Activated CD4-positive, alpha-beta T cell treated with anti-CD3 and anti-CD28 coated beads, Interleukin-2, amount 10 ng/mL, durations not matched to agents 24 days and 14 days (primary cell): ENCODE measurements around the gene RIMKLA. TPM values are rescaled to one million over a fixed set of nuclear protein-coding genes. Genes with fewer than 3 reads are reported as not detected.

Source experiments
- DNase-seq: peaks from one replicate; pipeline ENCODE4 v3.0.0; 2022
- H3K27ac Mint-ChIP-seq: one replicate; pipeline ENCODE4 v1.8.0; 2022; ENCODE audit warnings: mild to moderate bottlenecking, mixed read lengths
- H3K27me3 Mint-ChIP-seq: one replicate; pipeline ENCODE4 v1.8.0; 2022; ENCODE audit warnings: mixed read lengths
- H3K36me3 Mint-ChIP-seq: one replicate; pipeline ENCODE4 v1.8.0; 2022; ENCODE audit warnings: low read depth, mild to moderate bottlenecking, mixed read lengths
- H3K4me1 Mint-ChIP-seq: one replicate; pipeline ENCODE4 v1.8.0; 2021; ENCODE audit warnings: mixed read lengths
- H3K4me3 Mint-ChIP-seq: one replicate; pipeline ENCODE4 v1.8.0; 2022; ENCODE audit warnings: mild to moderate bottlenecking, moderate library complexity, mixed read lengths
- H3K9me3 Mint-ChIP-seq: one replicate; pipeline ENCODE4 v1.8.0; 2021; ENCODE audit warnings: mixed read lengths
- intact Hi-C: fragments of 100-400 bp; cut with micrococcal nuclease; formaldehyde crosslinking; loops from one replicate; pipeline ENCODE4 v1.15.1; 2023
- total RNA-seq: library from RNA; stranded (reverse); gene quantifications from 2 replicates; pipeline ENCODE4 v1.2.3, GENCODE V29; 2022

The RIMKLA gene, protein sequence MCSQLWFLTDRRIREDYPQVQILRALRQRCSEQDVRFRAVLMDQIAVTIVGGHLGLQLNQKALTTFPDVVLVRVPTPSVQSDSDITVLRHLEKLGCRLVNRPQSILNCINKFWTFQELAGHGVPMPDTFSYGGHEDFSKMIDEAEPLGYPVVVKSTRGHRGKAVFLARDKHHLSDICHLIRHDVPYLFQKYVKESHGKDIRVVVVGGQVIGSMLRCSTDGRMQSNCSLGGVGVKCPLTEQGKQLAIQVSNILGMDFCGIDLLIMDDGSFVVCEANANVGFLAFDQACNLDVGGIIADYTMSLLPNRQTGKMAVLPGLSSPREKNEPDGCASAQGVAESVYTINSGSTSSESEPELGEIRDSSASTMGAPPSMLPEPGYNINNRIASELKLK
- 5.0 and 5.5 TPM in 2 replicates for total RNA-seq

DNA sequence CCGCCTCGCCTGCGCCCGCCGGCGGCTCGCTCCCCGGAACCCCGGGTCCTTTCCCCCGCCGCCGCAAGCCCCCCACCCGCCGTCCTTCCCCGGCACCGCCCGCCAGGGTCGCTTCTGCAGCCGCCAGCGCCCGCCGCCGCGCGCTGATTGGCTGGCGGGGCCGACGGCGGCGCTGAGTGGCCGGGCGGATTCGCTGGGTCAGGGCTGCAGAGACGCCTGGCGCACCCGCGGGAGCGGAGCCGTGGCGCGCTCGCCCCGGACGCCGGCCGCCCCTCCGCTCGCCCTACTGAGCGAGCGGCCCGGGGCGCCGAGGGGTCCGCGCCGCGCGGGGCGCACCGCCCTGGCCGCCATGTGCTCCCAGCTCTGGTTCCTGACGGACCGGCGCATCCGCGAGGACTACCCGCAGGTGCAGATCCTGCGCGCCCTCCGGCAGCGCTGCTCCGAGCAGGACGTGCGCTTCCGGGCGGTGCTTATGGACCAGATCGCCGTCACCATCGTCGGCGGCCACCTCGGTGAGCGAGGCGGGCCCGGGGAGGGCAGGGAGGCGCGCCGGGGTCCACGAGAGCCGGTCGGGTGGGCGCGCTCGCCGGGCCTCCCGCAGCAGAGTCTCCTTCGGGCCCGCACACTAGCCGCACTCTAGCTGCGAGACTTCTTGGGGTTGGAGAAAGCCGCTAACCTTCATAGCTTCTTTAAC lies at the start of gene RIMKLA:
Gene RIMKLA, plus strand, starts transcription at position 207 of the 694 bp plus-strand sequence. Its CDS starts 143 bp downstream, at position 350.
- Mint-ChIP-seq H3K36me3 (no peaks in the 10 kb centered on the region), H3K27ac (peak within 1 kb of the TSS; percentile 48), H3K27me3 (peaks cover 39% of the 10 kb centered on the region), H3K4me1 (peaks cover 8% of the 10 kb centered on the region), H3K9me3 (no peaks in the 10 kb centered on the region), H3K4me3 (peak within 1 kb of the TSS; percentile 81)
- peak; percentile 86 for DNase-seq
- intact Hi-C loops, result loop anchor here (2.0 to 5.0 kb wide), 2 partner anchors 46 to 82 kb away; partner anchors contain the start of genes CCDC30 and FOXJ3

DNA sequence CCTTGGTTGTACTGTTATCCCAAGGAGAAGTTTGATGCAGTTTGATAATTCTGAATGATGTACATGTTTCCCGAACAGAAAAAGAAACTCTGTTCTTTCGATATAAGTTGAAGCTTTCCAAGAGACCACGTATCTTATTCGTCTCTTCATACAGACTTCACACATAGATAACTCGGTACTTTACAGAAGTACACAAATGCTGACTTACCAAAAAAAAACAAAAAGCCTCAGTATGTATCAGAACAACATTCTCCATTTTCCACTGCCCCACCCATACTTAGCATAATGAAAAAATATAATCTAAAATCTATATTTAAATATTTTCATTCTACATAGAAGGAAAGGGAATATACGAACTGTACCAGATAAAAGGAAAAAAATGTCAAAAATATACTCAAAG lies 47.7 kb upstream of the RIMKLA start:
- Mint-ChIP-seq H3K4me3 (no peak overlapping the region), H3K36me3 (peaks cover 3% of the 10 kb centered on the region), H3K27ac (no peak overlapping the region)

DNA sequence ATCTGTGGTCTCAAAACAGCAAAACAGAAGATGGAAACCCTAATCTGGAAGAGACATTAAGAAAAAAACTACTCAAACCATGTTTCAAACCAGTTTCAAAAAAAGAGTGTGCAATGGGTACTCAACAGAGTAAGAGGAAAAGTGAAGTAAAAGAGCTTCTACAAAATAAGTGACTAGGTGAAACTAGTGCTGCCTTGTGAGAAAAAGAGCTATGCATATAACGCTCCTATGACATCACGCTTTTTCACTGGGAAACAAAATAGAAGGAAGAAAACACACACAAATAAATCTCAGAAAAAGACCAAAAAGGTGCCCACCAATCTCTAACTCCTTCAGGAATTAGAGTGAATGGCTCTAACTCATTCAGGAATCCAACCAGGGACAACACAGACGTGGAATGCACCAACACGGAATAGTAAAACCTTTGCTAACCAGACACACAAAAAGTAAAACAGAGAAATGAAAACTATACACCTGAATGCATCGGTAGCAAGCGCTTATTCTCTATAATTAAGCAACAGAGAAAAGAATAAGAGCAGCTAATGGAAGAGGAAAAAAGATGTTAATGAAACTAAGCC lies 46.8 kb upstream of the RIMKLA start:
- H3K27me3 Mint-ChIP-seq, result no peaks in the 10 kb centered on the region
- no peak for DNase-seq
- intact Hi-C loops, result loop anchor here (2.0 kb wide), 3 partner anchors 13 to 157 kb away; partner anchors contain the start of gene RIMKLA
- H3K36me3 Mint-ChIP-seq, result peaks cover 3% of the 10 kb centered on the region
- H3K4me3 Mint-ChIP-seq, result peak overlapping the region; percentile 91
- H3K27ac Mint-ChIP-seq, result peak overlapping the region; percentile 89
- H3K4me1 Mint-ChIP-seq, result peaks cover 36% of the 10 kb centered on the region
- no peaks in the 10 kb centered on the region for H3K9me3 Mint-ChIP-seq

More for the DNA sequence above, 47.7 kb upstream of the RIMKLA start:
- H3K9me3 Mint-ChIP-seq, result no peaks in the 10 kb centered on the region
- H3K4me1 Mint-ChIP-seq, result peaks cover 36% of the 10 kb centered on the region
- no peak for DNase-seq
- no peaks in the 10 kb centered on the region for H3K27me3 Mint-ChIP-seq
- intact Hi-C loops, result no loop called here

DNA sequence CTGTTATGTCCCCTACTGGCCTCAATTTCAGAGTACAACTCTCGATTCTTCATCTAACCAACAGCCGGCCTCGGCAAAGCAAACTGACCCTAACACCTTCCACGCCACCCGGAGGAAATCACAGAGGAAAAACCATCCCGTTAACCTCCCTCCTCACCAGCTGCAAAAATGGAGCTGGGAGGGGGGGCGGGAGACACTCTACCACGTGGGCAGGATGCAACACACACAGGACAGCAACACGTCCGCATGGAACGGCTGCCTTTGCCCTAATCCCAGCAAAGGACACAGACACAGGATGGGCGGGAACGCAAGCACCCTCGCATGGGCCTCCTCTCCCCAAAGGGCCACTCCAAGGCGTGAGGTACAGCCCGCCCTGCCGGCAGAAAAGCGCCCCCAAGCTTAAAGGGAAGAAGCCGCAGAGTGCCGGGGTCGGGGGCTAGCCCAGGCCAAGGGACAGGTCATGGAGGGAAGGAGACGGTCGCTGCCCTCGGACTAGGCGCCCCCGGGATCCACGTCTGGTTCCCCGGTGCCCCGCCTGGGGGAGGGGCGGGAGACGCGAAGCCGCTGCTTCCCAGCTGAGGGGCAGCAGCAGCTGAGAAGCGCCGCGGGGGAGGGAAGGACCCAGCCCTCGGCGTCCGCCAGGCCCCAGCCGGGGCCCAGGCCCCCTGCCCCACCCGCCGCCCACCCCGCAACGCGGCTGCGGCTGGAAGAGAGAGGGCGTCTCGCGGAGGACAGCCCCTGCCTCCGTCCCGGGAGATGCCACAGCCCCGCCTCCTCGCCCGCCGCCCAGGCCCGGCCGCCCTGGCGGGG lies 46.1 kb upstream of the RIMKLA start:
- Mint-ChIP-seq H3K4me1 (peaks cover 34% of the 10 kb centered on the region), H3K27me3 (no peaks in the 10 kb centered on the region), H3K27ac (peak overlapping the region; percentile 89), H3K4me3 (peak overlapping the region; percentile 91), H3K9me3 (no peaks in the 10 kb centered on the region), H3K36me3 (peaks cover 3% of the 10 kb centered on the region)
- DNase-seq, result no peak
- intact Hi-C loops, result loop anchor here (1.0 to 5.0 kb wide), 7 partner anchors 10 to 433 kb away; partner anchors contain the start of genes C1orf50, P3H1, PPCS and RIMKLA

DNA sequence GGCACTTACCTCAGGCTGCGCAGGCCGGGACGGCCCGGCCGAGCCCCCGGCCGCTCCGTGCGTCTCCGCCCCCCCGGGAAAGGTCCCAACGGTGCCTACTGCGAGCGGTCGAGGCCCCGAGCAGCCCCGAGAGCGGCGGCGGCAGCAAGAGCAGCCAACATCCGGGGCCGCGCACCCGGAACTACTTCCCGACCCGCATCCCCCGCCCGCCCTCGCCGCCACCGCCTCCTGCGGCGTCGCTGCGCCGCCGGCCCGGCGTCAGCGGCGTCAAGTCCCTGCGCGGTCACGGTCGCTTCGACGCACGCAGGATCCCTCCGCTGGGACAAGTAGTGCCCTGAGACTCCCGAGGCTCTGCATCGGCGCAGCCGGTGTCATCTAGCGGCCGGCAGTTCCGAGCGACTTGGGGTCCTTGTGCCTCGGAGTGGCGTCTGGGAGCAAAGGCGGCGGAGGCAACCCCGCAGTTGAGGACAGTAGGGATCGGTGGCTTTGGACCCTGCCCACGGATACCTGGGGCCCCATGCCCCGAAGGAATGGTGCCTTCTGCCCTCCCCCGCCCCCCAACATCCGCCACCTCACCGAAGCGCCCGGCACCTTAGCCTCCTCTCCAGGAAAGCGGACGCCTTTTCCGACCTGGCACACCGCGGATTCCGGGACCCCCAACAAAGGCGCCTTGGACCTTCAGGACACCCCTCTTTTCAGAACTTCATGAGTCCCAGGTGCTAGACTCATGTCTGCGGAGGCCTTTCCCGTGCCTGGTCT lies 45.4 kb upstream of the RIMKLA start, which contains the start of gene FOXJ3:
Gene FOXJ3, minus strand, starts transcription at position 186 of the 759 bp plus-strand sequence. CDS start 24,142 bp downstream, outside the sequence.
- Mint-ChIP-seq H3K4me3 (peak within 1 kb of the TSS; percentile 91), H3K9me3 (no peaks in the 10 kb centered on the region), H3K27me3 (no peaks in the 10 kb centered on the region), H3K4me1 (peaks cover 34% of the 10 kb centered on the region), H3K36me3 (peaks cover 3% of the 10 kb centered on the region), H3K27ac (peak within 1 kb of the TSS; percentile 89)
- intact Hi-C loops, result loop anchor here (1.0 to 5.0 kb wide), 7 partner anchors 9 to 432 kb away; partner anchors contain the start of genes C1orf50, P3H1, PPCS and RIMKLA
- peak; percentile 97 for DNase-seq

DNA sequence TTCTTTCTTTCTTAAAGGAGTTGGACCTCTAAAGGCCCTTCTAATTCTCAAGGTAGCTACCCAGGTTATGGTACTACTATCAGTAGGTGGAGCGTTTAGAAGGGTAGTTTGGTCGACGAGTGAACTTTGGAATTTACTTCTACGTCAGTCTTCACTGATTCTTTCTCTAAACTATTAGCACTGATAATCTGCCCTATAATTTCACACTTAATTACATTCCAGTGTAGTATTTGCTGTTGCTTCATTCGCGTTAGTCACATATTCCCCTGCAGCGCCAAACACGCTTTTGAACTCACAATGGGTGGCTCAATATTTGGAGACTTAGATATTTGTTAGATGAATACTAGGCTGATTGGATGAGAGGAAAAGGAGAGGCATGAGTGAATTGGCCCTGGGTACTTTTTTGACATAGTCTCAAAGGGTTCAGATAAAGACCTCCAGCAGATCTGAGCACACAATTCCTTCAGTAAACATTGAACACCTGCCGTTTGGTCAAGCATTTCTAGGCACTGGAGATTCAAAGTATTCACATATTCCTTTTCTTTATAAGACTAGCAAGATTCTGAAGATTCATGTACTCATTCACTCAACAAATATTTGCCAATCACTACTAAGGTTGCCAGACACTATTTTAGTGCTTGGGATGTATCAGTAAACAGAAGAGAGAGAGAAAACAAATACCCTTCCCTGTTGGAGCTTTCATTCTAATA lies 44.6 kb upstream of the RIMKLA start:
- H3K9me3 Mint-ChIP-seq, result no peaks in the 10 kb centered on the region

DNA sequence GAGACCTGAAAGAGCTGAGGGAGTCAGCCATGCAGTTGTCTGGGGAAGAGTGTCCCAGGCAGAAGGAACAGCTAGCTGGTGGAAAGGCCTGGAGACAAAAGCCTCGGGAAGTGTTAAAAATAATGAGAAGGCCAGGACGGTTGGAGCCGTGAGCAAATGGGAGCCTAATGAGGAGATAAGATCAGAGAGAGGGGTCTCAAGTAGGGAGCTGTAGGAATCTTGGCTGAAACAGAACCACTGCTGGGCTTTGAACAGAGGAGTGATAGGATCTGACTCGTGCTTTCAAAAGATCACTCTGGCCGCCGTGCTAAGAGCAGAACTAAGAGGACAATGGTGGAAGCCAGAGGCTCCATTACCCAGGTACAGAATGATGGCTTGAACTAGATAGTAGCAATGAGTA lies 43.6 kb upstream of the RIMKLA start:
- H3K9me3 Mint-ChIP-seq, result no peaks in the 10 kb centered on the region
- H3K4me1 Mint-ChIP-seq, result peaks cover 25% of the 10 kb centered on the region
- no peaks in the 10 kb centered on the region for H3K27me3 Mint-ChIP-seq
- H3K27ac Mint-ChIP-seq, result no peak overlapping the region
- H3K4me3 Mint-ChIP-seq, result no peak overlapping the region
- intact Hi-C loops, result loop anchor here (5.0 kb wide), 2 partner anchors 345 to 430 kb away; partner anchors contain the start of genes C1orf50, P3H1 and YBX1
- no peaks in the 10 kb centered on the region for H3K36me3 Mint-ChIP-seq
- no peak for DNase-seq

More for the DNA sequence above, 44.6 kb upstream of the RIMKLA start:
- intact Hi-C loops, result loop anchor here (1.0 to 5.0 kb wide), 7 partner anchors 8 to 431 kb away; partner anchors contain the start of genes C1orf50, P3H1, PPCS and RIMKLA
- H3K4me3 Mint-ChIP-seq, result peak overlapping the region; percentile 90
- no peak for DNase-seq
- peak overlapping the region; percentile 87 for H3K27ac Mint-ChIP-seq
- no peaks in the 10 kb centered on the region for H3K36me3 Mint-ChIP-seq
- peaks cover 29% of the 10 kb centered on the region for H3K4me1 Mint-ChIP-seq
- H3K27me3 Mint-ChIP-seq, result no peaks in the 10 kb centered on the region

DNA sequence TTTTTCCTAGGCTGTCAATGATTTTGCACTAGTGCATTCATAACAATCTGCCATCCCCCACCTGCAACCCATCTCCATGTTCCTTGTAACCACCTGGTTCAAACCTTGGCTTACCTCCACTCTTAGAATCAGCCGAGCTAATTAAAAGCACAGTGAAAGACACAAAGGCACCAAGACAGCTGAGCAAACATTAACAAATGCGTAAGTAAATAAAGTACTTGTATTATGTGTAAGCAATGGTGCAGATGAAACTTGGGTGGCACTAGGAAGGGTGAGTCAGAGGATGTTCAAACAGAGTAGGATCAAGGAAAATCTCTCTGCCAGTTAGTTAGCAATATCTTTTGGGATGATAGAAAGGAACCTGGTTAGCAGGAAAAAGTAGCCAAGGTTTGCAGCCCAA lies 40.5 kb upstream of the RIMKLA start:
- Mint-ChIP-seq H3K4me1 (peaks cover 7% of the 10 kb centered on the region), H3K9me3 (no peaks in the 10 kb centered on the region), H3K4me3 (no peak overlapping the region), H3K36me3 (no peaks in the 10 kb centered on the region), H3K27ac (no peak overlapping the region), H3K27me3 (no peaks in the 10 kb centered on the region)
- no peak for DNase-seq
- intact Hi-C loops, result loop anchor here (10.0 kb wide), 1 partner anchor 235 kb away; no protein-coding TSS in a partner anchor

DNA sequence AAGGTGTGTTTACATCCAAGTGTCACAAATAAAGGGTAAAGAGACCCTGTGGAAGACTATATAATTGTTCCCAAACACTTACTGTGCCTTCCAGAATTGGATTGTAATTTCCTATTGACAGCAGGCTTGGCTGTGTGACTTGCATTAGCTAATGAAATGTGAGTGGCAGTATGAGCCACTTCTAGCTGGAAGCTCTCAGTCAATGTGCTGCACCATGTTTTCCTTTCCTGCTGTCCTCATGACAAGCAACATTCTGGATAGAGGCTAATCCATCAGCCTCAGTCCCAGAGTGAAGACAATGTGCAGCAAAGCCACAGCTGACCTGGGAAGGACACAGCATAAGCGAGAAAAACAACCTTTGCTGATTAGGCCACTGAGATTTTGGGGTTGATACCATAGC lies 39.7 kb upstream of the RIMKLA start:
- no peak overlapping the region for H3K4me3 Mint-ChIP-seq
- peaks cover 5% of the 10 kb centered on the region for H3K27me3 Mint-ChIP-seq
- intact Hi-C loops, result loop anchor here (10.0 kb wide), 1 partner anchor 234 kb away; no protein-coding TSS in a partner anchor
- H3K27ac Mint-ChIP-seq, result no peak overlapping the region
- DNase-seq, result no peak
- H3K36me3 Mint-ChIP-seq, result no peaks in the 10 kb centered on the region
- peaks cover 5% of the 10 kb centered on the region for H3K4me1 Mint-ChIP-seq
- no peaks in the 10 kb centered on the region for H3K9me3 Mint-ChIP-seq

DNA sequence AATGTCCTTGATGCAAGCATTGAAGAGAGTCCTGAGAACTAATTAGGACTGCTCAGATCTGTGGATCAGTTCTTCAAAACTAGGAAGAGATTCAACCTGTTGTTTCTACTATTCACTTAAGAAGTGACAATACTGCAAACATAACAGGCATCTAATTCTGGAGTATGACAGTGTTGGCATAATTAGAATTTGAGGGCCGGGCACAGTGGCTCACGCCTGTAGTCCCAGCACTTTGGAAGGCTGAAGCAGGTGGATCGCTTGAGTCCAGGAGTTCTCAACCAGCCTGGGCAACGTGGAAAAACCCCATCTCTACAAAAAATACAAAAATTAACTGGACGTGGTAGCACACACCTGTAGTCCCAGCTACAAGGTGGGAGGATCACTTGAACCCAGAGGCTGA lies 37.5 kb upstream of the RIMKLA start:
- peaks cover 10% of the 10 kb centered on the region for H3K27me3 Mint-ChIP-seq
- no peaks in the 10 kb centered on the region for H3K36me3 Mint-ChIP-seq
- no peak for DNase-seq
- no peak overlapping the region for H3K27ac Mint-ChIP-seq
- H3K4me1 Mint-ChIP-seq, result no peaks in the 10 kb centered on the region
- H3K9me3 Mint-ChIP-seq, result no peaks in the 10 kb centered on the region
- intact Hi-C loops, result loop anchor here (10.0 kb wide), 1 partner anchor 232 kb away; no protein-coding TSS in a partner anchor
- H3K4me3 Mint-ChIP-seq, result no peak overlapping the region

DNA sequence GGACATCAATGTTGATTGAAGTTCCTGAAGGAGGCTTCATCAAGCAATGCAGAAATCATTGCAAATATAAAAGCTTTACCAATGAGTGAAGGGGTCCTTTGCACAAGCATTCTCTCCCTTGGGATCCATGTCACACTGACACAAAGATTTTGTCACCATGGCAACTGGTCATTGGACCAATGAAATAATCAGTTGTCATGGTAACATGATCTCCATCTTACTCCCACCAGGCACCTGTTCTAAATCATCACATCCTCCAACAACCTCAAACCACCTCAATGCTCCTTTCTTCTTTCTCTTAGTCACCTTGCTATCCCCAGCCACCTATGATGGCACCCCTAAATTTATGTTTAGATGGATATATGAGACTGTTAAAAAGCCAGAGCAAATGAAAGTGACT lies 32.1 kb upstream of the RIMKLA start:
- H3K9me3 Mint-ChIP-seq, result no peaks in the 10 kb centered on the region
- H3K27me3 Mint-ChIP-seq, result peaks cover 32% of the 10 kb centered on the region
- no peak overlapping the region for H3K27ac Mint-ChIP-seq
- H3K4me1 Mint-ChIP-seq, result no peaks in the 10 kb centered on the region
- DNase-seq, result no peak
- intact Hi-C loops, result loop anchor here (10.0 kb wide), 1 partner anchor 226 kb away; no protein-coding TSS in a partner anchor
- H3K36me3 Mint-ChIP-seq, result no peaks in the 10 kb centered on the region
- H3K4me3 Mint-ChIP-seq, result no peak overlapping the region

DNA sequence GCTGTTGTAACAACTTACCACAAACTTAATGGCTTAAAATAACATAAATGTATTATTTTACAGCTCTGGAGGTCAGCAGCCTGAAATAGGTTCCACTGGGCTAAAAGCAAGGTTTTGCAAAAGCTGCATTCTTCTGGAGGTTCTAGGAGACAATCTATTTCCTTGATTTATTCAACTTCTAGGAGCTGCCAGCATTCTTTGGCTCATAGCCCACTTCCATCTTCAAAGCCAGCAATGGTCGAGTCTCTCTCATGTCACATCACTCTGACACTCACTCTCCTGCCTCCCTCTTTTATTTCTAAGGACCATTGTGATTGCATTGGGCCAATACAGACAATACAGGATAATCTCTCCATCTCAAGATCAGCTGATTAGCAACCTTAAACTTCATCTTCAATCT lies 30.5 kb upstream of the RIMKLA start:
- H3K27ac Mint-ChIP-seq, result no peak overlapping the region
- no peak for DNase-seq
- intact Hi-C loops, result no loop called here
- no peak overlapping the region for H3K4me3 Mint-ChIP-seq
- H3K27me3 Mint-ChIP-seq, result peaks cover 32% of the 10 kb centered on the region
- H3K9me3 Mint-ChIP-seq, result no peaks in the 10 kb centered on the region
- no peaks in the 10 kb centered on the region for H3K36me3 Mint-ChIP-seq
- H3K4me1 Mint-ChIP-seq, result no peaks in the 10 kb centered on the region
